Activated CD4-positive, alpha-beta memory T cell treated with anti-CD3 and anti-CD28 coated beads for 36 hours (primary cell): Measurements from ENCODE around the gene C3. TPM values are rescaled to one million over a fixed set of nuclear protein-coding genes. Genes with fewer than 3 reads are reported as not detected.
"Not testable (repeated sequence)": the region's sequence is repeated elsewhere in the genome, so short reads cannot be mapped to it uniquely, and the experiment has no call there.

Experiments
- CTCF ChIA-PET: fragments of 350-600 bp; sonication (Branson Sonifier 250); formaldehyde crosslinking; loops from one replicate; lab custom pipeline; 2021; ENCODE audit warnings: antibody characterized with exemption, inconsistent platforms; lab: Charles Lee
- POLR2A ChIA-PET: fragments of 350-600 bp; sonication (Branson Sonifier 250); formaldehyde crosslinking; loops from one replicate; lab custom pipeline; 2021; ENCODE audit warnings: antibody characterized with exemption; lab: Charles Lee
- DNase-seq: peaks from one replicate; pipeline ENCODE4 v3.0.0-alpha.2; 2020
- H3K27ac Mint-ChIP-seq: one replicate; pipeline ENCODE4 v1.8.0; 2021; ENCODE audit warnings: mixed read lengths
- H3K27me3 Mint-ChIP-seq: one replicate; pipeline ENCODE4 v1.8.0; 2021; ENCODE audit warnings: mixed read lengths
- H3K36me3 Mint-ChIP-seq: one replicate; pipeline ENCODE4 v1.8.0; 2021; ENCODE audit warnings: mixed read lengths
- H3K4me1 Mint-ChIP-seq: one replicate; pipeline ENCODE4 v1.8.0; 2021; ENCODE audit warnings: low read depth, mixed read lengths
- H3K4me3 Mint-ChIP-seq: one replicate; pipeline ENCODE4 v1.8.0; 2021; ENCODE audit warnings: mild to moderate bottlenecking, mixed read lengths
- H3K9me3 Mint-ChIP-seq: one replicate; pipeline ENCODE4 v1.8.0; 2021; ENCODE audit warnings: mixed read lengths
- intact Hi-C: fragments of 100-400 bp; cut with micrococcal nuclease; formaldehyde crosslinking; loops from one replicate; pipeline ENCODE4 v1.15.1; 2023
- total RNA-seq, 2 experiments: library from RNA; stranded (reverse); gene quantifications; one replicate each; pipeline ENCODE4 v1.2.3, GENCODE V29; 2021

Gene C3
- total RNA-seq, 2 experiments from 2014 or later = 1.2 to 2.4 TPM

- Mint-ChIP-seq H3K4me3 (no peak overlapping the region), H3K4me1 (peaks cover 12% of the 10 kb centered on the region), H3K9me3 (no peaks in the 10 kb centered on the region), H3K36me3 (peaks cover 18% of the 10 kb centered on the region), H3K27ac (no peak overlapping the region), H3K27me3 (no peaks in the 10 kb centered on the region)
- intact Hi-C loops = no loop called here
- CTCF ChIA-PET = interaction anchor here (0.7 kb wide), 1 partner anchor 22 kb away, joined by 3 read pairs; no protein-coding TSS in a partner anchor
- POLR2A ChIA-PET = interaction anchor here (0.6 to 1.8 kb wide), 2 partner anchors 12 to 1535 kb away, joined by 3 to 7 read pairs; partner anchors contain the start of gene VAV1
- no peak for DNase-seq
These were observed 40.2 kb upstream of the C3 start for GRCh38 chr19:6760606-6761005.

- POLR2A ChIA-PET = no interaction called here
- intact Hi-C loops = no loop called here
- H3K9me3 Mint-ChIP-seq = no peaks in the 10 kb centered on the region
- no peak for DNase-seq
- no peaks in the 10 kb centered on the region for H3K27me3 Mint-ChIP-seq
- H3K4me3 Mint-ChIP-seq = no peak overlapping the region
- H3K36me3 Mint-ChIP-seq = peaks cover 46% of the 10 kb centered on the region
- no peak overlapping the region for H3K27ac Mint-ChIP-seq
- CTCF ChIA-PET = interaction anchor here (0.7 to 1.7 kb wide), 3 partner anchors 107 to 238 kb away, joined by 4 to 10 read pairs (median 5); no protein-coding TSS in a partner anchor
- H3K4me1 Mint-ChIP-seq = peaks cover 16% of the 10 kb centered on the region
These were observed 34.4 kb upstream of the C3 start for GRCh38 chr19:6754653-6755463.

GRCh38 chr19:6754136-6754535 is 33.7 kb upstream of the C3 start:
- POLR2A ChIA-PET = no interaction called here
- CTCF ChIA-PET = interaction anchor here (1.0 to 1.7 kb wide), 2 partner anchors 14 to 109 kb away, joined by 3 to 10 read pairs; no protein-coding TSS in a partner anchor
- Mint-ChIP-seq H3K9me3 (no peaks in the 10 kb centered on the region), H3K27me3 (no peaks in the 10 kb centered on the region), H3K4me3 (no peak overlapping the region), H3K27ac (no peak overlapping the region), H3K36me3 (peaks cover 45% of the 10 kb centered on the region), H3K4me1 (peaks cover 16% of the 10 kb centered on the region)
- DNase-seq = no peak
- intact Hi-C loops = no loop called here

GRCh38 chr19:6753178-6754031 is 33.0 kb upstream of the C3 start:
- ChIA-PET POLR2A (no interaction called here), CTCF (interaction anchor here (0.6 to 1.7 kb wide), 6 partner anchors 10 to 237 kb away, joined by 3 to 10 read pairs (median 3); no protein-coding TSS in a partner anchor)
- Mint-ChIP-seq H3K27me3 (no peaks in the 10 kb centered on the region), H3K27ac (peak overlapping the region; percentile 67), H3K36me3 (peaks cover 41% of the 10 kb centered on the region), H3K9me3 (no peaks in the 10 kb centered on the region), H3K4me3 (peak overlapping the region; percentile 68), H3K4me1 (peaks cover 13% of the 10 kb centered on the region)
- intact Hi-C loops = loop anchor here (1.0 kb wide), 1 partner anchor 14 kb away; the partner anchor contains the start of gene SH2D3A
- DNase-seq = peak; percentile 88

- H3K36me3 Mint-ChIP-seq = peaks cover 44% of the 10 kb centered on the region
- no peaks in the 10 kb centered on the region for H3K9me3 Mint-ChIP-seq
- POLR2A ChIA-PET = no interaction called here
- intact Hi-C loops = loop anchor here (1.0 kb wide), 1 partner anchor 15 kb away; the partner anchor contains the start of gene SH2D3A
- H3K4me1 Mint-ChIP-seq = peaks cover 11% of the 10 kb centered on the region
- no peak for DNase-seq
- H3K4me3 Mint-ChIP-seq = no peak overlapping the region
- CTCF ChIA-PET = interaction anchor here (0.6 to 1.7 kb wide), 5 partner anchors 39 to 236 kb away, joined by 3 to 10 read pairs (median 3); no protein-coding TSS in a partner anchor
- no peaks in the 10 kb centered on the region for H3K27me3 Mint-ChIP-seq
- no peak overlapping the region for H3K27ac Mint-ChIP-seq
These were observed 32.1 kb upstream of the C3 start for GRCh38 chr19:6752256-6753177.

- intact Hi-C loops = no loop called here
- H3K27ac Mint-ChIP-seq = no peak overlapping the region
- POLR2A ChIA-PET = no interaction called here
- no peak for DNase-seq
- H3K9me3 Mint-ChIP-seq = no peaks in the 10 kb centered on the region
- H3K36me3 Mint-ChIP-seq = peaks cover 48% of the 10 kb centered on the region
- H3K27me3 Mint-ChIP-seq = no peaks in the 10 kb centered on the region
- CTCF ChIA-PET = interaction anchor here (1.2 kb wide), 1 partner anchor 21 kb away, joined by 3 read pairs; the partner anchor contains the start of gene VAV1
- H3K4me3 Mint-ChIP-seq = no peak overlapping the region
- H3K4me1 Mint-ChIP-seq = peaks cover 11% of the 10 kb centered on the region
These were observed 30.7 kb upstream of the C3 start for GRCh38 chr19:6751189-6751588.

- ChIA-PET CTCF (interaction anchor here (0.6 to 1.2 kb wide), 2 partner anchors 23 to 119 kb away, joined by 3 read pairs; partner anchors contain the start of gene VAV1), POLR2A (no interaction called here)
- Mint-ChIP-seq H3K4me1 (peaks cover 11% of the 10 kb centered on the region), H3K4me3 (no peak overlapping the region), H3K27me3 (no peaks in the 10 kb centered on the region), H3K27ac (no peak overlapping the region), H3K9me3 (no peaks in the 10 kb centered on the region), H3K36me3 (peaks cover 53% of the 10 kb centered on the region)
- DNase-seq = no peak
- intact Hi-C loops = no loop called here
These were observed 29.6 kb upstream of the C3 start for GRCh38 chr19:6750062-6750461.

GRCh38 chr19:6748543-6748942 is 28.1 kb upstream of the C3 start:
- DNase-seq, H3K27ac Mint-ChIP-seq, H3K4me1 Mint-ChIP-seq, H3K27me3 Mint-ChIP-seq, intact Hi-C loops, H3K9me3 Mint-ChIP-seq, H3K4me3 Mint-ChIP-seq, POLR2A ChIA-PET: not testable (repeated sequence)
- peaks cover 51% of the 10 kb centered on the region for H3K36me3 Mint-ChIP-seq
- CTCF ChIA-PET = interaction anchor here (1.6 kb wide), 1 partner anchor 10 kb away, joined by 5 read pairs; no protein-coding TSS in a partner anchor

- ChIA-PET POLR2A (no interaction called here), CTCF (interaction anchor here (1.0 kb wide), 1 partner anchor 114 kb away, joined by 4 read pairs; no protein-coding TSS in a partner anchor)
- H3K4me1 Mint-ChIP-seq = peaks cover 9% of the 10 kb centered on the region
- no peak overlapping the region for H3K4me3 Mint-ChIP-seq
- no peaks in the 10 kb centered on the region for H3K9me3 Mint-ChIP-seq
- no peaks in the 10 kb centered on the region for H3K27me3 Mint-ChIP-seq
- no peak for DNase-seq
- no peak overlapping the region for H3K27ac Mint-ChIP-seq
- H3K36me3 Mint-ChIP-seq = peaks cover 50% of the 10 kb centered on the region
- intact Hi-C loops = no loop called here
These were observed 25.5 kb upstream of the C3 start for GRCh38 chr19:6745965-6746364.

GRCh38 chr19:6744381-6745301 is 24.2 kb upstream of the C3 start:
- Mint-ChIP-seq H3K27ac (no peak overlapping the region), H3K36me3 (peaks cover 41% of the 10 kb centered on the region), H3K4me1 (peaks cover 12% of the 10 kb centered on the region), H3K27me3 (no peaks in the 10 kb centered on the region), H3K9me3 (no peaks in the 10 kb centered on the region), H3K4me3 (no peak overlapping the region)
- ChIA-PET CTCF (interaction anchor here (1.0 to 1.7 kb wide), 3 partner anchors 9 to 119 kb away, joined by 3 to 6 read pairs (median 4); no protein-coding TSS in a partner anchor), POLR2A (no interaction called here)
- DNase-seq = no peak
- intact Hi-C loops = no loop called here
